ENCODE results near the gene HMG20A.

The HMG20A gene

GRCh38 chr15:77387365-77388105 lies 33.2 kb upstream of the HMG20A start:
- H3K79me2 ChIP-seq: no peaks in the 10 kb centered on the region
- no peak overlapping the region for H3K9ac ChIP-seq
- H3K27ac ChIP-seq: no peak overlapping the region
- no peak overlapping the region for H2AFZ ChIP-seq
- H3K27me3 ChIP-seq (ENCODE audit: control insufficient read depth, insufficient read depth, low read length): no peaks in the 10 kb centered on the region
- no peak for TF ChIP-seq CTCF (IDR thresholded peaks at IDR 0.05)
- no peaks in the 10 kb centered on the region for H3K36me3 ChIP-seq (ENCODE audit: control insufficient read depth, insufficient read depth, low read length)
- no peak overlapping the region for H3K4me3 ChIP-seq (ENCODE audit: low read depth, low read length)
- no peaks in the 10 kb centered on the region for H3K4me1 ChIP-seq
- H3K4me2 ChIP-seq (ENCODE audit: low read length): no peak overlapping the region
- no peaks in the 10 kb centered on the region for H3K9me3 ChIP-seq (ENCODE audit: control insufficient read depth, low read length)

GRCh38 chr15:77391372-77391951 lies 29.2 kb upstream of the HMG20A start:
- Histone ChIP-seq H3K4me3 (ENCODE audit: low read depth, low read length) (no peak overlapping the region), H3K9ac (no peak overlapping the region), H3K79me2 (no peaks in the 10 kb centered on the region), H2AFZ (no peak overlapping the region), H3K36me3 (ENCODE audit: control insufficient read depth, insufficient read depth, low read length) (no peaks in the 10 kb centered on the region), H3K4me1 (no peaks in the 10 kb centered on the region), H3K27ac (no peak overlapping the region), H3K4me2 (ENCODE audit: low read length) (no peak overlapping the region), H3K9me3 (ENCODE audit: control insufficient read depth, low read length) (no peaks in the 10 kb centered on the region), H3K27me3 (ENCODE audit: control insufficient read depth, insufficient read depth, low read length) (no peaks in the 10 kb centered on the region)
- TF ChIP-seq CTCF (IDR thresholded peaks at IDR 0.05): no peak

- Histone ChIP-seq H3K9ac (no peak overlapping the region), H3K27ac (no peak overlapping the region), H3K27me3 (ENCODE audit: control insufficient read depth, insufficient read depth, low read length) (no peaks in the 10 kb centered on the region), H3K4me3 (ENCODE audit: low read depth, low read length) (no peak overlapping the region), H3K79me2 (no peaks in the 10 kb centered on the region), H3K36me3 (ENCODE audit: control insufficient read depth, insufficient read depth, low read length) (no peaks in the 10 kb centered on the region), H3K4me2 (ENCODE audit: low read length) (no peak overlapping the region), H3K9me3 (ENCODE audit: control insufficient read depth, low read length) (no peaks in the 10 kb centered on the region), H2AFZ (no peak overlapping the region), H3K4me1 (no peaks in the 10 kb centered on the region)
- TF ChIP-seq CTCF (IDR thresholded peaks at IDR 0.05): no peak
These were observed 27.8 kb upstream of the HMG20A start for GRCh38 chr15:77392762-77393470.

- H3K4me1 ChIP-seq: no peaks in the 10 kb centered on the region
- no peak for TF ChIP-seq CTCF (IDR thresholded peaks at IDR 0.05)
These were observed 27.2 kb upstream of the HMG20A start for GRCh38 chr15:77393471-77393840.

More at GRCh38 chr15:77393471-77393840, 27.2 kb upstream of the HMG20A start:
- no peaks in the 10 kb centered on the region for H3K27me3 ChIP-seq (ENCODE audit: control insufficient read depth, insufficient read depth, low read length)
- no peak overlapping the region for H3K27ac ChIP-seq
- H3K4me3 ChIP-seq (ENCODE audit: low read depth, low read length): no peak overlapping the region
- no peak overlapping the region for H3K4me2 ChIP-seq (ENCODE audit: low read length)
- H3K9me3 ChIP-seq (ENCODE audit: control insufficient read depth, low read length): no peaks in the 10 kb centered on the region
- no peaks in the 10 kb centered on the region for H3K79me2 ChIP-seq
- no peaks in the 10 kb centered on the region for H3K36me3 ChIP-seq (ENCODE audit: control insufficient read depth, insufficient read depth, low read length)
- no peak overlapping the region for H2AFZ ChIP-seq
- no peak overlapping the region for H3K9ac ChIP-seq
